Measurements from ENCODE around the gene C1orf52. TPM values are rescaled to one million over a fixed set of nuclear protein-coding genes. Genes with fewer than 3 reads are reported as not detected.

Gene C1orf52
- 15.1 to 22.2 TPM (median 19.8 TPM) in 5 replicates for total RNA-seq (2022; extraction: Qiagen RNA extraction)

GRCh38 chr1:85259118-85259911 lies at the start of gene C1orf52:
Gene C1orf52 (minus strand): TSS chr1:85259662. CDS start chr1:85259633, 29 bp downstream.

GRCh38 chr1:85276215-85276977 lies 16.9 kb upstream of the C1orf52 start, which contains the start of gene BCL10:
Gene BCL10 (minus strand): TSS chr1:85276632. CDS start chr1:85276352, 280 bp downstream.

GRCh38 chr1:85200463-85201339 lies 58.8 kb downstream of the C1orf52 start, which contains the start of gene SYDE2:
Gene SYDE2 (minus strand): TSS chr1:85201016. CDS start chr1:85200996, 20 bp downstream.

Other genes starting within 250 kb of the C1orf52 start
- 2.7 to 3.6 TPM (median 3.5 TPM) in 5 replicates for gene MCOLN3, start 211.2 kb downstream of the C1orf52 start, total RNA-seq (2022; extraction: Qiagen RNA extraction)
- gene SYDE2, start 58.6 kb downstream of the C1orf52 start, total RNA-seq (2022; extraction: Qiagen RNA extraction), result 0.70 to 1.1 TPM (median 0.95 TPM) in 5 replicates
- gene BCL10, start 17.0 kb upstream of the C1orf52 start, total RNA-seq (2022; extraction: Qiagen RNA extraction), result 12.9 to 15.7 TPM (median 13.5 TPM) in 5 replicates
- 6.8 to 8.8 TPM (median 8.0 TPM) in 5 replicates for gene DDAH1, start 205.5 kb upstream of the C1orf52 start, total RNA-seq (2022; extraction: Qiagen RNA extraction)